ENCODE data around the gene PKD1.

GRCh38 chr16:2142942-2143877, 7.5 kb upstream of the PKD1 start:
- TF ChIP-seq CTCF (IDR thresholded peaks at IDR 0.05) (no peak), EZH2 (IDR thresholded peaks at IDR 0.05; ENCODE audit: borderline replicate concordance, insufficient read depth, low read depth, low read length, poor library complexity, severe bottlenecking) (no peak)

All from B cell (primary cell).